GM21737 (cell line): ENCODE data around the gene SULT1E1.
A peak's percentile ranks its signal among the peaks of the same experiment; 100 is the strongest.

Experiments
- ATAC-seq: cut with Tn5 transposase; IDR thresholded peaks from one replicate; pipeline ENCODE4 v1.9.1; 2021; ENCODE audit warnings: mild to moderate bottlenecking, moderate library complexity; ENCODE audit not compliant: unreplicated experiment

The SULT1E1 gene, protein sequence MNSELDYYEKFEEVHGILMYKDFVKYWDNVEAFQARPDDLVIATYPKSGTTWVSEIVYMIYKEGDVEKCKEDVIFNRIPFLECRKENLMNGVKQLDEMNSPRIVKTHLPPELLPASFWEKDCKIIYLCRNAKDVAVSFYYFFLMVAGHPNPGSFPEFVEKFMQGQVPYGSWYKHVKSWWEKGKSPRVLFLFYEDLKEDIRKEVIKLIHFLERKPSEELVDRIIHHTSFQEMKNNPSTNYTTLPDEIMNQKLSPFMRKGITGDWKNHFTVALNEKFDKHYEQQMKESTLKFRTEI

DNA sequence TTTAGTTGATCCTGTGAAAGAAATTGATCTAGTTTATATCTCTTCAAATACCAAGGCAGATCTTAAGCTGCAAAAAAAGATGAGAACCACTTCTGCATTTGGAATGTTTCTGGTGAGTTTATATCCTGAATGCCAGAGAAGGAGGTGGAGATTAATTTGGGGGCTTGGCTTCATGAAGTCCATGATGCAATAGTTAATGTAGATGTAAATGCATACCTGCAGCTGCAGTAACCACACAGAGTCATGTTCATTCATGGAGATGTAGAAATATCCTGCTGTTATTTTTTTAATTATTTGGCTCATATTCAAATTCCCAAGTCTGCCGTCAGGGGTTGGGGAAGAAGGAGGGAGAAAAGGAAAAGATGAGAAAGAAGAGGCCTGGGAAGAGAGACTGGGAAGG, at the start of gene SULT1E1:
SULT1E1 (minus strand) TSS at position 94 of the 400 bp plus-strand sequence. CDS start 2,501 bp downstream, outside the sequence.
- no peak for ATAC-seq

DNA sequence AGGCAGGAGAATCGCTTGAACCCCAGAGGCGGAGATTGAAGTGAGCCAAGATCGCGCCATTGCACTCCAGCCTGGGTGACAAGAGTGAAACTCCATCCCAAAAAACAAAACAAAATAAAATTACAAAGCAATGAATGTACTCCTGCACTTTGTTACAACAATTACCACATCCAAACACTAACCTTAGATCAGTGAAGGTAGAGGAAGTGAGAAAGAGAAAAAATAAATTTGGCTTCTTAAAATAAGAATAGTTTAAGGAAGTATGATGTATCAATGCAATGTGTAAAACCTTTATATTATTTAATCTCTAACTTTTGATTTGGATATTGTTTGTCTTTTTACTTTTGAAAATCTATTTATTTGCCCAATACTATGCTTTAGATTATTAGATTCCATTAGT, 49.2 kb upstream of the SULT1E1 start:
- no peak for ATAC-seq

DNA sequence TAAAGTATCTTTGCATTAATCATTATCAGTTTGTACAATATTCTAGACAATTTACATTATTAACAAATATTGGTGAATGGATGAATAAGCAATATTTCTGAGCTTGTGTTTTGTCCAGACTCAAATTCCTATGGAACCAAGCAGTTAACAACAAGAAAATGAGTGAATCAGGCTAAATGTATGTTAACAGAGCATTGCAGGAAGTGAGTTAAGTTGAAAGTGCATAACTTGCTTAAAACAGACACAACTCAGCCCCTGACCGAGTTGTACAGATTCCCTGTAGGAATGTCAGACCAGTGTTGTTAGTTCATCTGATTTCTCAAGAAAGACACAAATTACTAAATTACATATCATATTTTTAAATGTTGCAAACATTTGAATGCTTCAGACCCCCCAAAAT, 47.2 kb upstream of the SULT1E1 start:
- no peak for ATAC-seq

DNA sequence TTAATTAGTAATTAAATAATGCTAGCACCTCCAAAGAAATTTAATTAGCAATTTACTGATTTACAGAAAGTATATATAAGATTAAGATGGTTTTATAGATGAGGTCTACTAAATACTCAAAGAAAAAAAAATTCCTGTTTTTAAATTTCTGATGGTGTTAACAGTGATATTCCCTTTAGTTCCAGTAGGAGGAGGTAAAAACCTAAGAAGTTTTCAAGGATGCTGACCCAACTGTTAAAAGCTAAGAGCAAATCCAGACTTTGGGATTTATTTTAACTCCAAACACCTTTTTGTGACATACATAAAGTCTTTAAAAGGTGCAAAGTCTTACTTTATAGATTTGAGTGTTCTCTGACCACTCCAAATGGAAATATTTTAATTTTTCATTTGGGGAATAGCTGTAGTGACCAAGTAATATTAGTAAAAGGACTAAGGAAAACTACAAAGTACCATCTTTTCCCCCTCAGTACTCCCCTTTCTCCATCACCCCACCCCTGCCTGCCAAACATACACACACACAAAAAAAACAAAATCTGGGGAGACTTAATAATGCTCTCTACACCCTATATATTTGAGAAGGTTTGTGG, 36.7 kb upstream of the SULT1E1 start:
- no peak for ATAC-seq

DNA sequence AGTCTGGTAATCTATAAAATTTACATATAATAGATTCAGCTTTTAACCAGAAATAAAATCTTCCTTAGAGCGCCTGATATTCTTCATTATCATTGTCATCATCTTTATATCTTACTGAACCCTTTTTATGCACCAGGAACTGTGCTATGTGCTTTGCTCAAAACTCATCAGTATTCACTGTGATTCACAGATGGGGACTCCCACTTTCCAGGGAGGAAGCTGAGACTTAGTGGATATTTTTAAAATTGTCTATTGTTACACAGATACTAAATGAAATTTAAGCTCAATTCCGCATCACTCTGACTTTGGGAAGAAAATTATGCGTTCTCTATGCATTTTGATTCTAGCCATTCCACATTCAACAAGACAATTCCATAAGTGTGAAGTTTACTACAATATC, 34.8 kb upstream of the SULT1E1 start:
- ATAC-seq = no peak

DNA sequence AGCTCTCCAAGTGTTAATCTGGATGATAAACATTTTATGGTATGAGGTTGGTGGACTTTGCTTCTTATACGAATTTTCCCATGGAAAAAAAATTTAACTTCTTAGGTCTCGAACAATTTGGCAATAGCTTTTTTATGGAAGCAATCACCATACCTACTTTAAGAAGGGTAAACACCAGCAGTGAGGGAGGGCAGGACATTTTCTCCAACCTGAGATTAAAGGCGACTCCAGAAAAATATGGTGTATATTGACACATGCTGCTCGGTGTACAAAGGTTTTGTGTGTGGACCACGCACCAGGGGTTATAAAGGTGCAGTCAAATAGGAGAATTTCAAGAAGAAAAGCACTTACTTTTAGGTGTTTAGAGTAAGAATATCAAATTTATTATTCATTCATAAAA, 34.2 kb upstream of the SULT1E1 start:
- ATAC-seq = no peak

DNA sequence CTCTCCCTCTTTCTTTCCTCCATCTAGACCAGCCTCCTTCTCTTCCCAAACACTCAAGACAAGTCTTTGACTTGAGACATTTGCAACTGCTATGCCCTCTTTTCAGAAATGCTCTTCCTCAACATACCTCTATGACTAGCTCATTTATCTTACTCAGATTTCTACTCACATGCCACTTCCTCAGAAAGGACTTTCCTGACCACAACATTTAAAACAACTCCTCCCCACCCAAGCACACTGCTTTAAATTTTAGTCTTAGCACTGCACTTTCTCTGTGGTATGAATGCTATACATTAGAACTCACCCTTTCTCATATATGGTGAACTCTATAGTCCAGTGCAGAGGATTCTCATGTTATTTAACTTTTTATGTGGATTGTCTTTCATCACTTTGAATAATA, 28.4 kb upstream of the SULT1E1 start:
- ATAC-seq = no peak

DNA sequence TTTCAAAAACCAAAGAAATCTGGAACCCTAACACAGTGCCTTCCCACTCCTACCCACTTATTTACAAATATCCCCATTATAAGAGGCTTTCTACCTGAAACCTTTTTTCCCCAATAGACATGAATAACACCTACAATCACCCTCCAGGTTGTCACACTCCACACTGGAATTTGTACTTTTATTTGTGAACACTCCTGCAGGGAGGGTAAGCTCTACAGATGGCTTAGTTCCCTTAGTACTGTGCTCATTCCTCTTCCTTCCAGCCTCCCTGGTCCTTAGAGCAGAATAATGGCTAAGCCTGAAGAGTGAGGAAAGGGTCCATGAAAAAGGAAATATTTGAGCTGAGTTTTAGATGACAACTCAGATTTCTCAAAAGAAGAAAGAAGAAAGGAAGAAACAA, 22.2 kb upstream of the SULT1E1 start:
- no peak for ATAC-seq

DNA sequence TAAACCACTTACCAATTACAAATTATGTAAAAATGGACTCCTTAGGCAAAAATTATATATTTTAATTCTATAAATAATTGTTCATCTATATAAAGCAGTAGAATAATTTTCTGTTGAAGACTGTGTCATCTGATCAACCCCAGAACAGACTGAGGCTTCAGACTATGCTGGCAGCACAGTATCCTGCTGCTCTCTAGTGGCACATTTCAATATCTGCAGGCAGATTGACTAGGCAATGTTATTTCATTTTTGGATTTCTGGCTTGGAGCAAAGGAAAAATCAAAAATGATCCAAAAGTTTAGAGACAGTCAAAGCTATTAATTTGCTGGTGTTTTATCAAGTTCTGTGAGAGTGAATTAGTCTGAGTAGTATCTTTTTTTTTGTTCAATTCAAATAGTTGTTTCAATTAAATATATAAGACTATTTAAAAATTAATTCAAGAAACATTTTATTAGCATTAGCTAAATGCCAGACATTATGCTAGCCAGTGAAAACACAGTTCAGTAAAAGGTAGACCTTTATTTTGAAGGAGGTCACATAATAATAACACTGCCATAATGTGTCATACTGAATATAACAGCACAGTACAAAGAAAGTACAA, 21.3 kb upstream of the SULT1E1 start:
- ATAC-seq = peak; percentile 88

DNA sequence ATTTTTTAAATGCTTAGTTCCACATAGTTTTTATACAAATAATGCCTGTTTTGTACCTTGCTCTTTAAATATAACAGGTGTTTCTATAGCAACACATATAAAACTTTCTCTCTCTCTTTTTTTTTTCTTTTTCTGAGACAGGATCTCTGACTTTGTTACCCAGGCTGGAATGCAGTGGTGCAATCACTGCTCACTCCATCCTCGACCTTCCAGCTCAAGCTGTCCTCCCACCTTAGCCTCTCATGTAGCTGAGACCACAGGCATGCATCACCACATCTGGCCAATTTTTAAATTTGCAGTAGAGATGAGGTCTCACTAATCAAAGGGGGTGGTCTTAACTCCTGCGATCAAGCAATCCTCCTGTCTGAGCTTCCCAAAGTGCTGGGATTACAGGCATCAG, 18.3 kb upstream of the SULT1E1 start:
- no peak for ATAC-seq

DNA sequence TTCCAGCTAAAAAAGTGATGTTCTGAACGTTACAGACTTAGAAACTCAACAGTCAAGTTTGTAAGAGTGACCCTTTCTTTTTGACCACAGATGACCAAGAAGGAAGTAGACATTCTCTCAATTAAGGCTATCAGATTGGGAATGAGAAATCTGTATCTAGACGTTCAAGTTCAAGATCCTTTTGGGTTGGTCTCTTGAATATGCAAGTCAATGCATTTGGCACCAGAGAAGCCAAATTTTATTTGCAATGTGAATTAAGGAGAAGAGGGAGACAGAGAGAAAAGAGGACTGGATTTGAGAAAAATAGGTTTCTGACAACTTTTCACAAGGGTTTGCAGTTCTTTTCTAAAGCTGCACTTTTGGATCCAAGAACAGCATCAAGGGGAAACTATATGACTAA, 17.5 kb upstream of the SULT1E1 start:
- no peak for ATAC-seq

DNA sequence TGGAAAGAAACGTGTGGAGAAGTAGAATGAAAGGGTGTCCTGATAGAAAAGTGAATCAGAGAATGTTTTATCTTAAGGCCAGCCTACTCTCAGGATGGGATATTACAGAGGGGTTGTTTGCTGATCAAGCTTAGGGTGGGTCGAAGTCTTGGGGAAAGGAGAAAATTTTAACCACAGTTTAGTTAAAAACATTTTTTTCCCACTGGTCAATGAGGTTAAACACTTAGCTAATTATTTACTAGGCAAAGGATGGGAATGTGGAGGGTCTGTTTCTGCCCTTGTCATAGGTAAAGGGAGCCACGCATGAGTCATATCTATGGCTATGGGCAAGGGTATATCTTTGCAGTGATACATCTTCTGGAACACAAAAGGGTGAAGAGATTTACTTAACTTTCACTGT, 16.1 kb upstream of the SULT1E1 start:
- no peak for ATAC-seq

DNA sequence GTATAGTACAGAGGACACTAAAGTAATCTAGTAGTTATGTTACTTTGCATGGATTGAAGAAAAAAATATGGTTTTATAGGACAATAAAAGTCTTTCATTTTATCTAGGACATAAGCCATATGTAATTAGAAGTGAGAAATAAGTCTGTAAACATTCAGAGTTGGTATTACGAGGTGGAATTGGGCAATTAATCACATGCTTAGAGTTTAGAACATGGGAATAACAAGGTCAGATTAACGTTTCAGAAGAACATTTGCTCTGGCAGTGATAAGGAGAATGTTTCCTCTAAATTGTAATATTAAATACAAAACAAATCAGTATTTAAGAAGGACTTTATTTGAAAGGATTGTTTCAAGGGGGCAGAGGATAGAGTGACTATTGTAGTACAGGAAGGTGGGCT, 15.6 kb upstream of the SULT1E1 start:
- ATAC-seq = no peak

DNA sequence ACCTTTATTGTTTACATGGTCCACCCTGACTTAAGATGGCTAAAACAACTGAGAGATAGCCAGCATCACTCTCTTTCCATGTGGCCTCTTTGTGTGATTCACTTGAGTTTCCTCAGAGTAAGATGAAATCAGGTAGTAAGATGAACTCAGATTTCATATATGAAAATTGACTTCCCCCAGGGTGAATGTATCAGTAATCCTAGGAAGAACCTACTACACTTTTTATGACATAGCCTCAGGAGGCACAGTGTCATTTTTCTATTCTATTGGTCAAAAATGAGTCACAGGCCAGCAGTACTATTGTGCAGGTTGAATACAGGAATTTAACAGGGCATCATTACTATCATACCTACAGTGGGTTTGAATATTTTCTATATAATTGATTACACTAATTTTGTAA, 14.6 kb upstream of the SULT1E1 start:
- no peak for ATAC-seq

DNA sequence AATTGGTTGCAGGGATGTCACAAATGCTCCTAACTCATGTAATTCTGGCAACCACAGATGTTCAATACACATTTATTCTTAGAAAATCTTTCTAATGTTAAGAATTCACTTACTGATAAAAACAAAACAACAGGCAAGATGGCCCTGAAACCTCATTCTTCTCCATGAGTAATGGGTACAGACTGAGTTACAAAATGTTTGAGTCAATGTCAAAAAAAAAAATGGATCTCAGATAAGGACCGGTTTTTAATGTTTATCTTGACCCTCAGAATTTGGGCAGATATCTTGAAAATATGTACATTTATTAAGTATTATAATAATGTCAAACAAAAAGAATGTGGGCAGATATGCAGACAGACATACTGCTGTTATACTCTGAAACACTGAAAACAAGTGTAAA, 1.8 kb upstream of the SULT1E1 start:
- no peak for ATAC-seq

DNA sequence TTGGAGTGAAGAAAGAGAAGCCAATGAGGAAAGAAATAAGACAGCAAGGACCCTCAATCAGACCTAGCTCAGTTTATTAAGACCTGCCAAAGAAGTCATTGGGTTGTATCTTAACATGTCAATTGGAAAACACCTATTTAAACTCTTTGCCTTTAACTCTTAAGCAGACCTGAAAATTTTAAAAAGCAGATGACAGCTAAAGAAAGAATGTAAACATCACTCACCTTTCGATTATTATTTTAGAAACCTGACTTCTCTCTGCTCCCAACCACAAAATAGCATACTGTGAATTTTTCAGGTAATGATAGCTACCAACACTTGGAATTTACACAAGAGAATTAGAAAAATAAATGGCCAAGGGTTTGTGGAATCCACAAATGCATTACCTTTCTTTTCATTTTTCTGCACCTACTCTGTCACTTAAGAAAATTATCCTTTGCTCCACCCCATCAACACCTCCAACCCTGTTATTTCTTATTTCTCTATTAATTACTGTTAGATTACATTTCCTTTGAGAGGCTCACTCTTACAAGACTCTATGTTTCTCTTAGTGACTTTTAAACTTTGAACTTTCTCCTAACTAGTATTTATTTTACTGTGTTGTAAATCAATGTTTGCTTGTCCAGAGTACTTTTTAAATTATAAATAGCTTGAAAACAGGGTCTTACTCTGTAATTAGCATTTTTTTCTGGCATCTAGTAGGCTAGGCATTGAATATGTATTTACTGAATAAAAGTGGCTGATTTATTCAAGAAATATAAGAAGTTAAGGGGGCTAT, 765 bp upstream of the SULT1E1 start:
- no peak for ATAC-seq

DNA sequence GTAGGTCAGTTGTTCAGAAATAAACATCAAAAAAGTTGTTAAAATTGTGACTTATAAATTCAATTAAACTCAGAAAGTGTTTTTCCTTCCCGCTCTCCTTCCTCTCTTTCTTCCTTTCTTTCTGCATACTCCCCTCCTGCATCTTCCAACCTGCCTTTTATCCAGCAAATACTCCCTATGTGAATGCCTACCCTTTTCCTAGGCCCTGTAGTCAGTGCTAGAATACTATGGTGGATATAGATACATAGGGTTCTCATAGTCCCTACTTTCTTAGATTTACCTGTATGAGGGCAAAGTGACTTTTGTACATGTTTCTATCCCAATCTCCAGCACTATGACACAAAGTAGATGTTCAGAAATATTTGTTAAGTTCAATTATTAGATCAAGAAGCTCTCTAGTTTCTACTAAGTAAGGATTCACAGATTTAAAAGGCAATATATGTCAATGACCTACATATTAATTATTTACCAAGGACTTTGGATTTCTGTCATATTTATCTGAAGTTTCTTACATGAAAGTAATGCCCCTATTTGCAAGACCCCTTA, 732 bp downstream of the SULT1E1 start:
- no peak for ATAC-seq

DNA sequence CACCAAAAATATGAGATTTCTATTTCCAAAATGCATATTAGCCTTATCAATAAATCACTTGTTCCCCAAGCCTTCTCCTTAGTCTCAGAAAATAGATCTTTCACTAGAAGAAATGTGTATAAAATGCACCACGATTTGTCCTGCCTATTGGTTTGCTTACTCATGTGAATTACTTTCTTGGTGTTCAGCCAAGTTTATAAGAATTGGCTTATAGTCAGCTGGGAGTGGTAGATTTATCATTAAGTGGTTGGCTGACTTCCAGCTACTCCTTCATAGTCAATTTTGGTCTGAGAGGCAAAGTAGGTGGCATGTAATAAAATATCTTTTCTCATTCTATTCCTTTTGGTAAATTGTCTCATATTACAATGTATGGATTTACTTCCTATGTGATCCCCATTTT, 1.3 kb downstream of the SULT1E1 start:
- no peak for ATAC-seq

DNA sequence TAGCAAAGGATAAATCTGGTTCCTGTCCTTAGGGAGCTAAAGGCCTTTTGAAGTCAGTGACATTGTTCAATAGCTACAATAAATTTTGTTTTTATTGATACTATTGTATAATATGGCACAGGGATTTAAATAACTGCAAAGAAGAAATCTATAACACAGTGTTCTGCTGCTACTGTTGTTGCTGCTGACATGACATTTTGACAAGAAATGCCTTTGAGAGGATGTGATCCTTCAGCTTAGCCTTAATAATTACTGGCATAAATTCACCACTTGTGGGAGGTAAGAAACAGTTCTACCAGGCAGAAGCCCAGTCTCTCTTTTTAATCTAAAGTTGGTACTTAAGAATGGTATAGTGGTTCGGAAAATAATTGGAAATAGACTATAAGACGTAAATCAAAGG, 4.1 kb downstream of the SULT1E1 start:
- no peak for ATAC-seq

DNA sequence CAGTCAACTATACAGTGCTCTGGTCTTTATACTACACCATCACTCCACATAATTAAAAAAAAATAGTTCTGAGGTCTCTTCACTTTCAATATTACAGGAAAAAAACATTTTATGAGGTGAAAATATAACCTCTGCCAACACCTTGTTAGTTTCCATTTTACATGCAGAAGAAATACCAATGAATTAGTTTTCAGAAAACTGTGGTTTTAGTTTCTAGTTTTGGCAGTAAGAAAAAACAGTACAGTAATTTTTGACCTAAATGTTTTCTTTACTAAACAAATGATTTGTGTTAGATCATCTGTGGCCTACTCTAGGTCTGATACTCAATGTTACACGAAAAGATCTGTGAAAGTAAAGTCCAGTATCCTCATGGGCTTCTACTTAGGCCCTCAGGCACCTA, 10.0 kb downstream of the SULT1E1 start:
- no peak for ATAC-seq

DNA sequence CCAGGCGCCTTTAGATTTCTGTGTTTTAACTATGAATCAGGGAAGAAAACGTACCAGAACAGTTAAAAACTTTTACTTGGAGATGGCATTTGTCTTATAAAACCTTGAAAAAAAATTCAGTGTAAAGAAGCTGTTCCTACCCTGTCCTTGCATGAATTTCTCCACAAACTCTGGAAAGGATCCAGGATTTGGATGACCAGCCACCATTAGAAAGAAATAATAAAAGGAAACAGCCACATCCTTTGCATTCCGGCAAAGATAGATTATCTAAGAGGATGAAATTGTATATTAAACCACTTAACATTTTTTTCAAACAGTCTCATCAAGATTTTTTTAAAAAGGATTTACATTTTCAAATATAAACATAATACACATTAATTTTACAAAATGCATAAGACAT, 10.6 kb downstream of the SULT1E1 start:
- ATAC-seq = no peak

DNA sequence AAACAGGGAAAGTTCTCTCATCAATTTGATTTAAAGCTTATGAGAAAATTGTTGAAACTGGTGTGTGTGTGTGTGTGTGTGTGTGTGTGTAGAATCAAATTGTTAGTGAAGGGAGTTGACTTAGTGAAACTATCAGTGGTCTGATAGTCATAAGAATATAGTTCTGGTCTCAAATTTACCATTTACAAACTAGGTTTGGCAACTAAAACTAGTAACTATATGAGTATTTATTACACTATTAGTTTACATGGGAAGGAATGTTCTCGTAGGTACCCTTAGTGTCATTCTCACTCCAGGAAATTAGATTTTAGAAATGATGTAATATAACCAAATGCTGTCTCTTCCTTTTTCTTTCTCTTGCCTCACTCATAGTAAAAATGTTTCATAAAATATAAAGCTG, 11.9 kb downstream of the SULT1E1 start:
- ATAC-seq = no peak
